GM21447 (cell line): Measurements from ENCODE around the gene RNLS.

Source experiments
- ATAC-seq: cut with Tn5 transposase; IDR thresholded peaks from one replicate; pipeline ENCODE4 v1.9.1; 2021; ENCODE audit not compliant: unreplicated experiment

RNLS gene

GRCh38 chr10:88347597-88348304 lies 235.4 kb downstream of the RNLS start:
- ATAC-seq = no peak

- no peak for ATAC-seq
These were observed 236.1 kb downstream of the RNLS start for GRCh38 chr10:88347022-88347421.

DNA sequence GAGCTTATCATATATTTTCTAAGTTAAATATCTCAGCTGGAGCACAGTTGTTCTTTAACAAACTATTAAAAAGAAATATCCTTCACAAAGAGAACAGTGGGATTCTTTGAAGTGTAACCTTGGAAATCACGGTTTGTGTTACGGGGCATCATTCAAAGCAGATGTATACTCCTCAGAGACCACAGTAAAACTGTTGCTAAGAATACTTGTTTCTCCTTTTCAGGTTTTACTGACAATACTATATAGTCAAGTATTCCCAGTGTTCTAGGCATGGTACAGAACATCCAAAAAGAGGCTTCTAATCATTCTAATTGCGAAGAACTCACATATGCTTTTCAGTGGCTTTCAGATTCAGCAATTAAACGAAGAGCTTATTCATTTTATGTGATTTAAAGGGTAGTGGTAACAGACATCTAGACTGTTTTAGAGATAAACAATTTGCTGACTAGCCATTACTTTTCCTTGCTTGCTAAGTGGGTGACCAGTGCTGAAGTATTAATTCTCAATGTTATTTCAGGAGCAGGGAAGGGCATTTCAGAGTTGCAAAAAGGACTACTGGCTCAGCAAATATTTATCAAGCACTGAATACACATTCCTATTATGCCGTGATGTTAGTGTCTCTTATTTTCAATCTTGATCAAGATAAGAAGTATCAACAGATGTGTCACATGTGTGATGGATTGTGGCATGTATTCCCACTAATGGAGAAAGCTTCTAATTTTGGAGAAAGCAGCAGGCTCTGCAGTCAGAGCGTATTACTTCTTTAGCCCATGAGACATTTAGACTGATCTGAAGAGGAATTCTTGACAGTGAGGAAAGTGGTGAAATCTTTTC lies 236.8 kb downstream of the RNLS start:
- no peak for ATAC-seq

DNA sequence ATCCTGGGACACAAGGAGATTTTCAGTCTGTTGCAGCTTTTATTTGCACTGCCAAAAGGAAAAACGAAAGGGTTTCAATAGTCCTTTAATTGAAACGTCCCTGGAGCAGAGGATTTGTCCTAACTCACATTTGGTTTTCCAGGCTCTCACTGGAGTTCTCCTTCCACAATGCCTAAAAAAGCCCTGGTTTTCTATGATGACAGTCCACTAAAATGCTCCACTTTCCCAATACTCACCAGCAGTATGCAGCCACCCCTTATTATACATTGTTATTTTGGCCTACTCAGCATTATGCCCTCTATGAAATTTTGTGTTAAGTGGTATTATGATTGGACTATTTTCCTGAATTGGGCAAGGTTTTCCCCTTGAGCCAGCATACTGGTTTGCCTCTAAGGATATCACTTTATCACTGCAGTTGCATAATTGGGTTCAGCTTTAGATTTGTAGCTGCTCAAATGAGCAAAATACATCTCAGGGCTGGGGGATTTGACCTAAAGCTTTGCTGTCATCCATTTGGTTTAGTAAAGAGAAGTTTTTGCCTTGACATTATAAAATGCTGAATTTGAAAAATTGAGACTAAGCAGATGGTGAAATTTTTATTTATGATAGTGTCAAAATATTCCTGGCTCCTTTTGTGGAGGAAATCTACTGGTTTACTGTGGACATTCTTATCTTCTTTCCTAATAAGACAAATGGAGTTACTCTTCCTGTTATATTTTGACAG lies 239.2 kb downstream of the RNLS start:
- no peak for ATAC-seq

GRCh38 chr10:88342733-88343310 lies 240.3 kb downstream of the RNLS start:
- ATAC-seq = no peak

DNA sequence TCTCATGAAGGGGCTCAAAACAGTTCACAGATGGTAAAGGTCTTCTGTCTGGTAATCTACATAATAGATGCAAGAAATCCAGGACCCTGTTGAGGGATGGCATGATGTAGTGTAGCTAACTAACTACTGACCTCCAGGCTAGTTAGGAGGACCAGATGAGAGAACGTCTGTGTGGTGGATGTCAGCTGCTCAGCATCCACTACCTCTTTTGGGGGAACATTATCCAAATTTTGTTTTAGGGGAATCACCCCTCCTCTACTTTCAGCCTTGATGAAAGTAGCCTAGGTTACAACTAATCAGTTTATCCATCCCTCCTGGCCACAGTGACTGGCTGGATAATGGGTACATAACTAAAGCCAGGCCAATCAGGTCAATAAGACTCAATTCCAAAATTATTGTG lies 246.0 kb downstream of the RNLS start:
- ATAC-seq = no peak

DNA sequence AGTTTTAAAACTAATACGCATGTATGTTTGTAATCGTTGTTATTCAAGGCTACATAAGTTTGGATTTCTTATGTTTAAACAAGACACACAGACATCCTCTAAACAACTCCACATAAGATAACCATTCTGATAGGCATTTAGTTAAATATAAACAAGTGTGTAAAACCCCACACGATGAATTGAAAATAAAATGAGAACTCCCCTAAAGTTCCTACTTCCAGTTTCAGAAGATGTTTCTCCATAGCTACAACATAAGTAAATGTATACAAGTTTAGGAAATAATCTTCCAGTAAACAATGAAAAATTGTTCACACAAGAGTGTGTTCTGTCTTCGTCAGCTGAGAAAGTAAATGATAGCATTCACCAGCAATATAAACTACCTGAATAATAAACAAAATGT lies 246.8 kb downstream of the RNLS start:
- ATAC-seq = no peak

DNA sequence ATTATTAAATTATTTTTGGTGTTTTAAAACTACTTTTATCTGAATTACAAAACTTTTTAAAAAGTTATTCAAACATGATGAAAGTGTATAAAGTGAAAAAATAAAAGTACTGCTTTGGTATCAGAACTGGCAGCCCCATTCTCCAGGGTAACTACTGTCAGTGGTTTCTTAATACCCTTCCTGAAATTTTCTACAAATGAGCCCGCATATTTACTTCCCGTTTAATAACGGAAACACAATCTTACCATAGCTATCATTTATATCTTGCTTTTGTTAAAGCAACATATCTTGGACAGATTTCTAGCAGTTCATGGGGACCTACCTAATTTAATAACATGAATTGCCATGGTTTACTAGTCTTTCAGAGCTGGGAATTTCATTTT lies 249.9 kb downstream of the RNLS start:
- no peak for ATAC-seq

DNA sequence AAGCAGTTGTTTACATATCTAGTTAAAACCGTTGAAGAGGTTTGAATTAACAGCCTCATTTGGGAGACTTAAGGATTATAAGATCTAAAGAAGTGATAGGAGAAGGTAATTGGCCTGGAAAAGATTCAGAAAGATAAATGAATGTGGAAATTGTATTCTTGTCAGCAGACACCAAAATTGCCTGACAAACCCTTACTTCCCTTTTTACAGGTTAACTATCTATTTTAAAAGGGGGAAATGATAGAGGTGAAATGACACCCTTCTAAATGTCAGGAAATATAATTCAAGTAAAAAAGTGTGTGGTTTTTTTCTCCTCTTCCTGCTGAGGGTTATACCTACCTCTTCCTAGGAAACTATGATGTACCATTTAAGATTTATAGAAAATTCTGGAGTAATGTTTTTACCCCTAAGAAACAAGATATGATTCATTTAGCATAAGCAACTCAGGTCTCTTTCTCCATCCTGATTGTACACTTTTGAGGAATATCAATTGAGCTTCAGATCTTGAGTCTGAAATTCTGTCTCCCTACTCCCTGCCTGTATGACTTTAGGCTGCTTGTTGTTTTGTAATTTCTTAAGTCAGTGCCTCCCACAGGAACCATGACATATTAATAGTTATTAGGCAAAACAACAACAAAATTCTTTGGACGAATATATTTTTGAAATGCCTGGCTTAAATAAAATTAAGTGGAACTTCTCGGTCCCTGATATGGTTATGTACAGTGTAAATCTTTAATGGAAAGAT lies 250.4 kb downstream of the RNLS start:
- ATAC-seq = no peak

DNA sequence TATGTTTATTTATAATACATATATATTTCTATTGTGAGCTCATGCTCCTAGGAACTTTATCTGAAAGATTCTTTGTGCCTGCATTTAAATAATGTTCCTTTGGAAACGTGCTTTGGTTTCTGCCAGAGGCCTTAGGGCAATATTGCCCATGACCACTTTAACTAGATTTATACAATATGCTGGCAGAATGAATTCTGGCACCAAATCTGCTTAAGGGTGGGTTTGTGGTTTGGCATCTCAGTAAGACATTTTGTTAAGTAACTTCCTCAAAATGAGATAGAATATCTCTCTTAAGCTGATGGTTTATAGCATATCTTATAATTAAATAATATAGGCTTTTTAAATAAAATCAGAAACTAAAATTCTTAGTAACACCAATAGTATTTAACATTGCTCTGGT lies 252.9 kb downstream of the RNLS start:
- ATAC-seq = no peak

DNA sequence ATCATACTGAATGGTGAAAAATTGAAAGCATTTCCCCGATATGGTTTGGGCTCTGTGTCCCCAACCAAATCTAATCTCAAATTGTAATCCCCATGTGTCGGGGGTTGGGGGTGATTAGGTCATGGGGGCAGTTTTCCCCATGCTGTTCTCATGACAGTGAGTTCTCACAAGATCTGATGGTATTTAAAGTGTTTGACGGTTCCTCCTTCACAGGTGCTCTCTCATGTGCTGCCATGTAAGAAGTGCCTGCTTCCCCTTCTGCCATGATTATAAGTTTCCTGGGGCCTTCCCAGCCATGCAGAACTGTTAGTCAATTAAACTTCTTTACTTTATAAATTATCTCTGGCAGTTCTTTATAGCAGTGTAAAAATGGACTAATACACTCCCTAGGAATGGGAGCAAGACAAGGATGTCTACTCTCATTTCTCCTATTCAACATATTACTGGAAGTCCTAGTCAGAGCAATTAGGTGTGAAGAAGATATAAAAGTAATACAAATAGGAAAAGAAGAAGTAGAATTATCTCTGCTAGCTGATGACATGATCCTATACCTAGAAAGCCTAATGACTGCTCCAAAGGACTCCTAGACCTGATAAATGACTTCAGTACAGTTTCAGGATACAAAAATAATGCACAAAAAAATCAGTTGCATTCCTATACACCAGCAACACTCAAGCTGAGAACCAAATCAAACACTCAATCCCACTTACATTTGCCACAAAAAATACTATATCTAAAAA lies 260.6 kb downstream of the RNLS start:
- ATAC-seq = no peak

DNA sequence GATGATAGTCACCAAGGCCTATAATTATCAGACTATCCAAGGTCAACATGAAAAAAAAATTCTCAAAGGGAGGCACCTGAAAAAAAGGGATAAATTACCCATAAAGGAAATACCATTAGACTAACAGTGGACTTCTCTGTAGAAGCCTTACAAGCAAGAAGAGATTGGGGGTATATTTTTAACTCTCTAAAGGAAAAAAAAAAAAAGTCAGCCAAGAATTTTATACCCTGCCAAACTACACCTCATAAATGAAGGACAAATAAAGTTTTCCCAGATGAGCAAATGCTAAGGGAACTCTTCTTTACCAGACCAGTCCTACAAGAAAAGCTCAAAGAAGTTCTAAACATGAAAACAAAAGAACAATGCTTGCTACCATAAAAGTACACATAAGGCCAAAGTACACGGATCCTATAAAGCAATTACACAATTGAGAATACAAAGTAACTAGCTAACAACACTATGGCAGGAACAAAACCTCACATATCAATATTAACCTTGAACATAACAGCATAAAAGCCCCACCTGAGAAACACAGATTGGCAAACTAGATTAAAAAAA lies 263.1 kb downstream of the RNLS start:
- no peak for ATAC-seq

- no peak for ATAC-seq
These were observed 264.3 kb downstream of the RNLS start for GRCh38 chr10:88318803-88319202.

DNA sequence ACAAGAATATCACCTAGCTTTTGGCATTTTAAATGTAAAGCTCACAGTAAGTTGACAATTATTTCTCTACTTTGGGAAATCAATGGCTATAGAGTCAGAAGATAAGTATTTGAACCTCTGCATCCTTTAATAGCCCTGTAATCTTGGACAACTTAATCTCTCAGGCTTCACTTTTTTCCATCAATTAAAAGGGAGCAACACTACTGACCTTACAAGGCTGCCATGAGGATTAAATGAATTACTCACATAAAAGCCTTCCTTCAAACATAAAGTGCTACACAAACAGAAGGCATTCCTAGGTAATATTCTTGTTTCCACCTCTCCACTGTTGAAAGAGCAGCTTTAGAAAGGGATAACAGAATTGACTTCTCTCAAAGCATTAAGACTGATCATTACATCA lies 266.0 kb downstream of the RNLS start:
- ATAC-seq = no peak

- ATAC-seq = no peak
These were observed 266.7 kb downstream of the RNLS start for GRCh38 chr10:88316292-88316861.

DNA sequence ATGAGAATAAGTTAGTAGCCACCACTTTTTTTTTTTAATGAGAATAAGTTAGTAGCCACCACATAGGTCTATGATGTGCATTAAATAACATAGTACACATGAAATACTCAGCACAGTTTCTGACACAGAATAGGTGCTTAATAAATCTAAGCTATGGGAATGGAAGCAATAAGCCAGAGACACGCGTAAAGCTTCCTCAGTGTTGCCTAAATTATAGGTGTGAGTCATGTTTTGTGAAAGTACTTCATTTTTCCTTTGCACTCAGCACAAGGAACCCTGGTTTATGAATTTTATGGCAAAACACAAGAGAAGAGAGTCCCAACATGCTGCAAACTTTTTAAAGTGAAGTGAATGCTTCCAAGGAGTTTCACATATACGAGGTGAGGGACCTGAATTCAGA lies 267.4 kb downstream of the RNLS start:
- no peak for ATAC-seq

DNA sequence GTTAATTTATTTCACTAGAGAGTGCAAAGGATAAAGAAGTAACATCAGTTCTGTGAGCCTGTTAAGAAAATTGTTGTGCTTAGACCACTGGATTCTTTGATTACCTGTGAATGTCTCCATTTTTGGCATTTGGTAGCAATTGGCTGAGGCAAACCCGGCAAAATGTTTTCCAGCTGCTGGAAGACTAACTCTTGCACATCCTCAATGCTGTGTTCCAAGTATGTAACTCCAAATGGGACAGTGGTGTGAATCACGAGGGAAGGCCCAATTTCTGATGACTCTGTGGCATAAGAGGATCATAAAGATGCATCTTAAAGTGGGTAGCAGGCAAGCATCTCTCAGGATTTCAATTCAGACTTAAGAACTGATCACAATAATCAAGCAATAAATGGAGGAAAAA lies 268.8 kb downstream of the RNLS start:
- ATAC-seq = no peak

DNA sequence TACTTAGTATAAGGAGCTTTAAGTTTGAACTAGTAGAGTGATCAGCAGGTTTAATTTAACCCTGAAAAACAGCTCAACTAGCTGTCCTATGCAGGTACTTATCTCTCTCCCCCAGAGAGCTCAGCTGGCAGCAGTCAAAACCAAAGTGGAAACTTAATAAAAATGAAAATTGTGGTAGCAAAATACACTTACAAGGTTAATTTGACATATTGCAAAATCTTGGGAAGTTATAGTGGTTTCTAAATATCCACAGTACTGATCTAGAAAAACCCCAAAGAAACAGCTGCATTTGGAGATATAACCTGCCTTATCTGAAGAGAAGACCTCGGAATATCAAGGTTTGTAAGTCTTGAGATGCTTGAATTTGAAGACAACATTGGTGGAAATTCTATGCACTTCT lies 269.2 kb downstream of the RNLS start:
- no peak for ATAC-seq

GRCh38 chr10:88312855-88313254 lies 270.3 kb downstream of the RNLS start:
- ATAC-seq = no peak

DNA sequence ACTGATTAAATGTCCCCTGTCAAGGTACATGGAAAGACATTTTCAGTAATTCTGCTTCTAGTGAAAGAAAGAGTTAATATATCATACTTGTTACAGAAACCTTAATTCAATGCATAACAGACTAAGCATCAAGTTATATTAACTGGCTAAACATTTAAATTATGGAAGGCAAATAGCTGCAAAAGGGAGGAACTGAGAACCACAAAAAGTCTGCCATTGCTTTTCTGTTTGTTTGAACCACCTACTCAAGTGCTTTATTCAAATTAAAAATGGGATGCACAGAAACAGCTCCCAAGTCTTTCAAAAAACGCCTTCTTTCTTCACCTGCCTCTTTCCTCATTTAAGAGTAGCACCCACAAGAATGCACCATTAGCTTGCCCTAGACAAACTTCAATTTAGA lies 271.9 kb downstream of the RNLS start:
- ATAC-seq = no peak
